Activated naive CD4-positive, alpha-beta T cell treated with anti-CD3 and anti-CD28 coated beads, Interleukin-2, amount 10 ng/mL, durations not matched to agents 7 days and 5 days (primary cell): Measurements from ENCODE around the gene VEZT.
"Not testable (repeated sequence)": the region's sequence is repeated elsewhere in the genome, so short reads cannot be mapped to it uniquely, and the experiment has no call there.

Experiments used
- CTCF ChIA-PET: fragments of 350-600 bp; sonication (Branson Sonifier 250); formaldehyde crosslinking; loops from one replicate; lab custom pipeline; 2021; ENCODE audit warnings: antibody characterized with exemption; lab: Charles Lee
- DNase-seq: peaks from one replicate; pipeline ENCODE4 v3.0.0-alpha.2; 2020
- H3K27ac Mint-ChIP-seq: one replicate; pipeline ENCODE4 v1.8.0; 2021; ENCODE audit warnings: mild to moderate bottlenecking, moderate library complexity, mixed read lengths
- H3K27me3 Mint-ChIP-seq: one replicate; pipeline ENCODE4 v1.8.0; 2021; ENCODE audit warnings: mild to moderate bottlenecking, mixed read lengths
- H3K36me3 Mint-ChIP-seq: one replicate; pipeline ENCODE4 v1.8.0; 2021; ENCODE audit warnings: mixed read lengths
- H3K4me1 Mint-ChIP-seq: one replicate; pipeline ENCODE4 v1.8.0; 2021; ENCODE audit warnings: mixed read lengths
- H3K4me3 Mint-ChIP-seq: one replicate; pipeline ENCODE4 v1.8.0; 2021; ENCODE audit warnings: mild to moderate bottlenecking, moderate library complexity, mixed read lengths
- H3K9me3 Mint-ChIP-seq: one replicate; pipeline ENCODE4 v1.8.0; 2021; ENCODE audit warnings: mixed read lengths

The VEZT gene

GRCh38 chr12:95224202-95225170, 6.9 kb downstream of the VEZT start:
- H3K9me3 Mint-ChIP-seq: no peaks in the 10 kb centered on the region
- no peaks in the 10 kb centered on the region for H3K27me3 Mint-ChIP-seq
- peaks cover 6% of the 10 kb centered on the region for H3K4me1 Mint-ChIP-seq
- DNase-seq: no peak
- CTCF ChIA-PET: interaction anchor here (1.2 kb wide), 2 partner anchors 33 to 107 kb away, joined by 3 to 4 read pairs; no protein-coding TSS in a partner anchor
- H3K4me3 Mint-ChIP-seq: no peak overlapping the region
- no peak overlapping the region for H3K27ac Mint-ChIP-seq
- peaks cover 13% of the 10 kb centered on the region for H3K36me3 Mint-ChIP-seq

GRCh38 chr12:95225645-95226212, 8.1 kb downstream of the VEZT start:
- Mint-ChIP-seq H3K27ac (no peak overlapping the region), H3K9me3 (no peaks in the 10 kb centered on the region)

GRCh38 chr12:95227818-95228356, 10.3 kb downstream of the VEZT start:
- Mint-ChIP-seq H3K9me3 (no peaks in the 10 kb centered on the region), H3K36me3 (peaks cover 11% of the 10 kb centered on the region), H3K4me3 (no peak overlapping the region), H3K4me1 (no peaks in the 10 kb centered on the region), H3K27me3 (no peaks in the 10 kb centered on the region), H3K27ac (no peak overlapping the region)
- CTCF ChIA-PET: no interaction called here
- no peak for DNase-seq

More at GRCh38 chr12:95225645-95226212, 8.1 kb downstream of the VEZT start:
- Mint-ChIP-seq H3K27me3 (no peaks in the 10 kb centered on the region), H3K36me3 (peaks cover 11% of the 10 kb centered on the region), H3K4me1 (no peaks in the 10 kb centered on the region), H3K4me3 (no peak overlapping the region)
- DNase-seq: no peak
- CTCF ChIA-PET: interaction anchor here (1.2 kb wide), 1 partner anchor 34 kb away, joined by 3 read pairs; no protein-coding TSS in a partner anchor

GRCh38 chr12:95228617-95229016, 11.0 kb downstream of the VEZT start:
- DNase-seq: no peak
- Mint-ChIP-seq H3K4me3 (no peak overlapping the region), H3K36me3 (peaks cover 11% of the 10 kb centered on the region), H3K4me1 (no peaks in the 10 kb centered on the region), H3K27me3 (no peaks in the 10 kb centered on the region), H3K27ac (no peak overlapping the region), H3K9me3 (no peaks in the 10 kb centered on the region)
- CTCF ChIA-PET: no interaction called here

- Mint-ChIP-seq H3K4me1 (no peaks in the 10 kb centered on the region), H3K27me3 (no peaks in the 10 kb centered on the region), H3K4me3 (no peak overlapping the region), H3K27ac (no peak overlapping the region), H3K9me3 (no peaks in the 10 kb centered on the region), H3K36me3 (peaks cover 10% of the 10 kb centered on the region)
- no peak for DNase-seq
- CTCF ChIA-PET: no interaction called here
Measured at GRCh38 chr12:95229636-95230035, 12.0 kb downstream of the VEZT start.

- Mint-ChIP-seq H3K4me3 (no peak overlapping the region), H3K36me3 (peaks cover 8% of the 10 kb centered on the region), H3K9me3 (no peaks in the 10 kb centered on the region), H3K27ac (no peak overlapping the region), H3K4me1 (no peaks in the 10 kb centered on the region), H3K27me3 (no peaks in the 10 kb centered on the region)
- CTCF ChIA-PET: no interaction called here
- no peak for DNase-seq
Measured at GRCh38 chr12:95230313-95230712, 12.7 kb downstream of the VEZT start.

- H3K36me3 Mint-ChIP-seq: peaks cover 8% of the 10 kb centered on the region
- H3K4me1 Mint-ChIP-seq: no peaks in the 10 kb centered on the region
- no peaks in the 10 kb centered on the region for H3K9me3 Mint-ChIP-seq
- no peaks in the 10 kb centered on the region for H3K27me3 Mint-ChIP-seq
- no peak overlapping the region for H3K4me3 Mint-ChIP-seq
- DNase-seq: no peak
- CTCF ChIA-PET: no interaction called here
- H3K27ac Mint-ChIP-seq: no peak overlapping the region
Measured at GRCh38 chr12:95231190-95231589, 13.6 kb downstream of the VEZT start.

GRCh38 chr12:95234187-95234586, 16.6 kb downstream of the VEZT start:
- H3K36me3 Mint-ChIP-seq: peaks cover 10% of the 10 kb centered on the region
- DNase-seq, H3K27ac Mint-ChIP-seq, H3K27me3 Mint-ChIP-seq, H3K4me3 Mint-ChIP-seq, CTCF ChIA-PET, H3K9me3 Mint-ChIP-seq, H3K4me1 Mint-ChIP-seq: not testable (repeated sequence)

- DNase-seq, H3K4me1 Mint-ChIP-seq, H3K4me3 Mint-ChIP-seq, H3K27ac Mint-ChIP-seq, H3K9me3 Mint-ChIP-seq, H3K27me3 Mint-ChIP-seq, CTCF ChIA-PET: not testable (repeated sequence)
- H3K36me3 Mint-ChIP-seq: peaks cover 10% of the 10 kb centered on the region
Measured at GRCh38 chr12:95235621-95236020, 18.0 kb downstream of the VEZT start.

GRCh38 chr12:95237315-95237714, 19.7 kb downstream of the VEZT start:
- H3K9me3 Mint-ChIP-seq: no peaks in the 10 kb centered on the region
- CTCF ChIA-PET: no interaction called here

GRCh38 chr12:95238150-95238549, 20.5 kb downstream of the VEZT start:
- DNase-seq: no peak
- Mint-ChIP-seq H3K36me3 (peaks cover 14% of the 10 kb centered on the region), H3K27me3 (no peaks in the 10 kb centered on the region), H3K27ac (no peak overlapping the region), H3K4me3 (no peak overlapping the region), H3K9me3 (no peaks in the 10 kb centered on the region), H3K4me1 (peaks cover 6% of the 10 kb centered on the region)
- CTCF ChIA-PET: no interaction called here

More at GRCh38 chr12:95237315-95237714, 19.7 kb downstream of the VEZT start:
- H3K27me3 Mint-ChIP-seq: no peaks in the 10 kb centered on the region
- no peak for DNase-seq
- peaks cover 6% of the 10 kb centered on the region for H3K4me1 Mint-ChIP-seq
- no peak overlapping the region for H3K4me3 Mint-ChIP-seq
- no peak overlapping the region for H3K27ac Mint-ChIP-seq
- peaks cover 14% of the 10 kb centered on the region for H3K36me3 Mint-ChIP-seq

GRCh38 chr12:95239216-95239615, 21.6 kb downstream of the VEZT start:
- no peaks in the 10 kb centered on the region for H3K9me3 Mint-ChIP-seq
- H3K36me3 Mint-ChIP-seq: peaks cover 16% of the 10 kb centered on the region
- DNase-seq: no peak
- no peaks in the 10 kb centered on the region for H3K27me3 Mint-ChIP-seq
- H3K4me1 Mint-ChIP-seq: peaks cover 6% of the 10 kb centered on the region
- CTCF ChIA-PET: interaction anchor here (1.5 kb wide), 1 partner anchor 20 kb away, joined by 6 read pairs; no protein-coding TSS in a partner anchor
- H3K27ac Mint-ChIP-seq: no peak overlapping the region
- no peak overlapping the region for H3K4me3 Mint-ChIP-seq

GRCh38 chr12:95239835-95240234, 22.2 kb downstream of the VEZT start:
- not testable (repeated sequence) for DNase-seq, H3K27ac Mint-ChIP-seq, H3K27me3 Mint-ChIP-seq, H3K4me3 Mint-ChIP-seq, H3K4me1 Mint-ChIP-seq, H3K9me3 Mint-ChIP-seq
- CTCF ChIA-PET: interaction anchor here (0.5 to 1.5 kb wide), 2 partner anchors 20 to 386 kb away, joined by 3 to 6 read pairs; no protein-coding TSS in a partner anchor
- peaks cover 13% of the 10 kb centered on the region for H3K36me3 Mint-ChIP-seq

GRCh38 chr12:95240556-95240955, 22.9 kb downstream of the VEZT start:
- Mint-ChIP-seq H3K27me3 (no peaks in the 10 kb centered on the region), H3K4me1 (peaks cover 6% of the 10 kb centered on the region), H3K9me3 (no peaks in the 10 kb centered on the region), H3K36me3 (peaks cover 13% of the 10 kb centered on the region), H3K4me3 (no peak overlapping the region), H3K27ac (no peak overlapping the region)
- no peak for DNase-seq
- CTCF ChIA-PET: no interaction called here
